Omental fat pad (tissue), 4 donors: ENCODE data around the gene MUC6. TPM values are rescaled to one million over a fixed set of nuclear protein-coding genes. Genes with fewer than 3 reads are reported as not detected.
A peak's percentile ranks its signal among the peaks of the same experiment; 100 is the strongest.

ENCODE experiments used
- ATAC-seq: fragments of 150-250 bp; one replicate; pipeline ENCODE4 v1.9.1; 2016; ENCODE audit warnings: mild to moderate bottlenecking, moderate library complexity; ENCODE audit not compliant: low FRiP score
- DNase-seq: peaks from one replicate; pipeline ENCODE4 v3.0.0-alpha.2; 2019; ENCODE audit warnings: low spot score
- CTCF ChIP-seq, 3 donors: fragments of 450-650 bp; IDR thresholded peaks; one replicate each; pipeline ENCODE4 v1.5.1; 2016 to 2017; ENCODE audit warnings: antibody characterized with exemption in 3 of 3, mild to moderate bottlenecking in 3 of 3, moderate library complexity in 2 of 3
- total RNA-seq, 4 donors: library from RNA; depleted of rRNA; stranded (reverse); fragments of >200 nt; gene quantifications; one replicate each; pipeline ENCODE4 v1.1.0, GENCODE V29; 2016

Gene MUC6
- total RNA-seq, 4 donors from 2014 or later: not detected

GRCh38 chr11:1076061-1076665 lies 39.6 kb upstream of the MUC6 start:
- ATAC-seq (no peak), DNase-seq (no peak)
- no peak for TF ChIP-seq CTCF (IDR thresholded peaks at IDR 0.05)

GRCh38 chr11:1075341-1075911 lies 38.9 kb upstream of the MUC6 start:
- no peak for TF ChIP-seq CTCF (IDR thresholded peaks at IDR 0.05)
- ATAC-seq (no peak), DNase-seq (no peak)

GRCh38 chr11:1074244-1075221 lies 38.0 kb upstream of the MUC6 start, which contains the start of gene MUC2:
Gene MUC2 (plus strand): TSS chr11:1074874.
- DNase-seq (no peak), ATAC-seq (no peak)
- TF ChIP-seq CTCF (IDR thresholded peaks at IDR 0.05): no peak

- no peak for ATAC-seq
- TF ChIP-seq CTCF (IDR thresholded peaks at IDR 0.05): no peak
- DNase-seq: no peak
These were observed 37.3 kb upstream of the MUC6 start for GRCh38 chr11:1073851-1074243.

- no peak for DNase-seq
- peak; percentile 29 for ATAC-seq
- TF ChIP-seq CTCF (IDR thresholded peaks at IDR 0.05): no peak
These were observed 36.8 kb upstream of the MUC6 start for GRCh38 chr11:1073261-1073724.

GRCh38 chr11:1072821-1073231 lies 36.3 kb upstream of the MUC6 start:
- no peak for TF ChIP-seq CTCF (IDR thresholded peaks at IDR 0.05)
- ATAC-seq: no peak
- DNase-seq: no peak
